Subcutaneous abdominal adipose tissue (tissue), 5 donors: ENCODE results near the gene SCYGR1.

Source experiments
- H3K27ac ChIP-seq: one replicate; pipeline ENCODE4 v1.7.0; 2013; ENCODE audit warnings: low read depth, mild to moderate bottlenecking, inconsistent platforms, low read length, moderate library complexity
- H3K27me3 ChIP-seq, 5 donors: one replicate each; pipeline ENCODE4 v1.7.0; 2013; ENCODE audit warnings: low read length in 5 of 5, inconsistent platforms in 1 of 5; ENCODE audit not compliant: control insufficient read depth in 5 of 5, insufficient read depth in 4 of 5
- H3K36me3 ChIP-seq, 5 donors: one replicate each; pipeline ENCODE4 v1.7.0; 2013; ENCODE audit warnings: low read length in 5 of 5; ENCODE audit not compliant: control insufficient read depth in 5 of 5, insufficient read depth in 5 of 5
- H3K4me1 ChIP-seq, 5 donors: one replicate each; pipeline ENCODE4 v1.7.0; 2013; ENCODE audit warnings: low read length in 5 of 5, mild to moderate bottlenecking in 3 of 5, moderate library complexity in 1 of 5; ENCODE audit not compliant: control insufficient read depth in 5 of 5, insufficient read depth in 5 of 5
- H3K4me3 ChIP-seq, 5 donors: one replicate each; pipeline ENCODE4 v1.7.0; 2013; ENCODE audit warnings: low read length in 5 of 5, low read depth in 1 of 5
- H3K9ac ChIP-seq, 5 donors: one replicate each; pipeline ENCODE4 v1.7.0; 2013; ENCODE audit warnings: low read length in 5 of 5, mild to moderate bottlenecking in 4 of 5, moderate library complexity in 3 of 5
- H3K9me3 ChIP-seq, 5 donors: one replicate each; pipeline ENCODE4 v1.7.0; 2013; ENCODE audit warnings: low read length in 5 of 5; ENCODE audit not compliant: control insufficient read depth in 5 of 5
- donor health status: healthy.
- donor health status: healthy.
- donor health status: healthy.
- donor health status: healthy.
- donor health status: healthy.

SCYGR1 gene

DNA sequence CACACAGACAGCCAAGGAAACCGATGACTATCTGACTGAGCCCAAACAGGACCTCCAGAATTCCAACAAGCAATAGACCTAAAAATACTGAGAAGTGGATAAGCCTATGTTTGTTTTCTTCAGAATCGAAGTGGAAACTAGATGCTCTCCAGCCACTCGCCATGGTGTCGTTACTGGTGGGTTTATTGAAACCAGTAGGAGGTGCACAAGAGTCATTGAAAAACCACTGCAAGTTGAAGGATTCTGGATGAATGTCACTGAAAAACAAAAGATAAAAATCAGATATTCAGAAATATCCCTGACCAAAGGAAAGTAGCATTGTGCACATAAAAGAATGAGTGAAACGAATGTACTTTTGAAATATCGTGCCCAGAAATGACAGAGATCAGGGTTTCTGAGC, 24.0 kb downstream of the SCYGR1 start:
- Histone ChIP-seq H3K9me3 (no peaks in the 10 kb centered on the region), H3K4me1 (peaks cover 0 to 24% (median 9%) of the 10 kb centered on the region in 5 donors), H3K4me3 (no peak overlapping the region), H3K36me3 (peaks cover 6 to 21% (median 15%) of the 10 kb centered on the region in 5 donors), H3K9ac (no peak overlapping the region), H3K27me3 (no peaks in the 10 kb centered on the region), H3K27ac (no peak overlapping the region)

DNA sequence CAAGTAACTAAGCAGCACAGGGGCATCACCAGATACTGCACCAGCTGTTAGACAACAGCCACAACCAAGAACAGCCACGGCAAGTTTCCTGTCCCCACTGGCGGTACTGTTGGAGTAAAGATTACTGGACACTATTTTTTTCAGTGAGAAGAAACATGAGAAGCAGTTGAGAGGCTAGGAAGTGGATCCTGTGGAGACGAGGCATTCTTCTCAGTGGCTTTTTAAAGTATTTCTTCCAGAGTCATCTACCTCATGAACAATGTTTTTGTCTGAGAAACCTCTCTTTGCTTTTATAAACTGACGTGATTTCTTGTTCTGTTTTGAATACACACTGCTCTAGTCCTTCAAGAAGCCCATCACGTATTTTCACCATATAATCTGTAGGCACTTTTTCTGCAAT, 27.4 kb downstream of the SCYGR1 start:
- Histone ChIP-seq H3K4me3 (no peak overlapping the region), H3K4me1 (peaks cover 0 to 8% (median 0%) of the 10 kb centered on the region in 5 donors), H3K36me3 (peaks cover 29 to 54% (median 42%) of the 10 kb centered on the region in 5 donors), H3K9ac (no peak overlapping the region), H3K27ac (no peak overlapping the region), H3K27me3 (no peaks in the 10 kb centered on the region), H3K9me3 (no peaks in the 10 kb centered on the region)

DNA sequence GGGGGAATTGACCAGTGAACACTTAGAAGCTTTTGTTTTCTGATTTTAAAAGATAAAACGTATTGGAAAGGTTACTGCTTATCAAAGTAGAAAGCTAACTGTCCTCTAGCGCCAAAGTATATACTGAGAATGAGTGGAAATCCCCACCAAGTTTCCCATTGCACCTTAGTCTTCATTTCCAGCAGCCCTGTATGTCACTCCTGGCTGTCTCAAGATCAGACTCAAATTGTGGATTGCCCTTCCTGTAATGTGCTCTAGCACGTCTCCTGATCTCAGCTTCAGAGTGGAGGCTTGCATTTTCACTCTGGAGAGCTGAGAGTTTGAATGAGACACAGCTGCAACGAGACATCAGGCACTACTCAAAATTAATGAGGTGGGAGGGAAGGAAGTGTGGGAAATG, 36.1 kb downstream of the SCYGR1 start:
- Histone ChIP-seq H3K4me1 (no peaks in the 10 kb centered on the region), H3K27me3 (no peaks in the 10 kb centered on the region), H3K36me3 (peaks cover 14 to 42% (median 35%) of the 10 kb centered on the region in 5 donors), H3K9me3 (no peaks in the 10 kb centered on the region), H3K4me3 (no peak overlapping the region), H3K27ac (no peak overlapping the region), H3K9ac (no peak overlapping the region)

DNA sequence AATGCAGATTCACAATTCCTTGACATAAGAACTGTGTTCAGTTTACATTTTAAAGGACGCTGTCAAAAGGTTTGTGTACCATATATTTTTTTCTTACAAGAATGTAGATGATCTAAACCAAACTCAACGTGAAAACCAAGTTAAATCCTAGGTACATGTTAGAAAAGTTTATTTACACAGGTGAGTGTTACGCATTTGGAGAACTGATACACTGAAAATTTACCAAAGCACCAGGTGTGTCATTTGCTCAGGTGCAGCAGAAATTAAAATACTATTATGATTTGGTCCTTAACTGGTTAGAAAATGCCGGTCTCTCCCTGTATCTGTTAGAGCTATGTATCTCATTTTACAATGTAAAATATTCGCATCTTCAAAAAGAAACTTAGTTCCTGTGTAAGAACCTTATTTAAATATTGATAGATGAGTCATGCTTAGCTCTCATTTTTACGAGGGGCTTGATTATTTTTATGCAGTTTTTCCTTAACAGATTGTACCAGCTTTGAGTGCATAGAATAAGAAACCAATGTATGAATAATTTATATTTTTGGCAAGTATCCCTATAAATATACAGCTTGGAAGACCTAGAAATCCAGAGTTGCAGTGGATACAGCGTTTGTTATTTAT, 37.6 kb downstream of the SCYGR1 start:
- no peaks in the 10 kb centered on the region for H3K27me3 ChIP-seq
- H3K9me3 ChIP-seq = no peaks in the 10 kb centered on the region
- H3K27ac ChIP-seq = no peak overlapping the region
- no peak overlapping the region for H3K9ac ChIP-seq
- H3K36me3 ChIP-seq = peaks cover 7 to 34% (median 27%) of the 10 kb centered on the region in 5 donors
- H3K4me1 ChIP-seq = no peaks in the 10 kb centered on the region
- H3K4me3 ChIP-seq = no peak overlapping the region

DNA sequence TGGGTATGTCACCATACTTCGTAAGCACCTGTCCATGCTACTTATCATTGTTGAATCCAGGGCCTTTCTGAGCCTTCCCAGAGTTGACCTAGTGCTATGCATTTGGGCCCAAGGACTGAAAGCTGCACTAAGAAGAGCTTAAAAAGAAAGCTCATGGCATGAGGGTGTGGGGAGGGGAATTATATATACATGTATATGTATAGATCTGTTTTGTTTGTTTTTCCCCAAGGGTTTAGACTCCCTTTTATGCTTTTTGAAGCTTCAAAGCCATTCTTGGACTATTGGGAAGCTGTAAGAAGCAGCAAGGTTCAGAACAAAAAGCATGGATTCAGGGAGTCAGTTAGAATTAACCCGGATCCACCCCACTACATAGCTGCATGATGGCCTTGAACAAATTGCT, 39.4 kb downstream of the SCYGR1 start:
- H3K4me3 ChIP-seq = no peak overlapping the region
- no peak overlapping the region for H3K27ac ChIP-seq
- H3K9me3 ChIP-seq = no peaks in the 10 kb centered on the region
- H3K9ac ChIP-seq = no peak overlapping the region
- H3K4me1 ChIP-seq = no peaks in the 10 kb centered on the region
- H3K27me3 ChIP-seq = no peaks in the 10 kb centered on the region
- H3K36me3 ChIP-seq = peaks cover 10 to 34% (median 26%) of the 10 kb centered on the region in 5 donors

DNA sequence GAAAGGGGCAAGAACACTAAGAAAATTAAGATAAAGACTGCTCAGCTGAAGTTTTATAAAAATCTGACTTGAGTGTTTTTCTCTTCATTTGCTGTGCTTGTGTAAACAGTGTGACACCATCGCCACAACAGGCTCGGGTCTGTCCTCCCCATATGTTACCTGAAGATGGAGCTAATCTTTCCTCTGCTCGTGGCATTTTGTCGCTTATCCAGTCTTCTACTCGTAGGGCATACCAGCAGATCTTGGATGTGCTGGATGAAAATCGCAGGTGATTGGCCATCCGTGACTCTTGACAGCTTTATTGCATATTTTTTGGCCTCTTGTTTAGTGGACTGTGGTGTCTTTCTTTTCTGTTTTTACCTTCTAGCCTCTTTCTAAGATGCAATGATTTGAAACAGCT, 40.6 kb downstream of the SCYGR1 start:
- H3K9ac ChIP-seq = no peak overlapping the region
- peaks cover 17 to 37% (median 22%) of the 10 kb centered on the region in 5 donors for H3K36me3 ChIP-seq
- no peaks in the 10 kb centered on the region for H3K27me3 ChIP-seq
- no peak overlapping the region for H3K4me3 ChIP-seq
- H3K9me3 ChIP-seq = no peaks in the 10 kb centered on the region
- H3K4me1 ChIP-seq = no peaks in the 10 kb centered on the region
- no peak overlapping the region for H3K27ac ChIP-seq

DNA sequence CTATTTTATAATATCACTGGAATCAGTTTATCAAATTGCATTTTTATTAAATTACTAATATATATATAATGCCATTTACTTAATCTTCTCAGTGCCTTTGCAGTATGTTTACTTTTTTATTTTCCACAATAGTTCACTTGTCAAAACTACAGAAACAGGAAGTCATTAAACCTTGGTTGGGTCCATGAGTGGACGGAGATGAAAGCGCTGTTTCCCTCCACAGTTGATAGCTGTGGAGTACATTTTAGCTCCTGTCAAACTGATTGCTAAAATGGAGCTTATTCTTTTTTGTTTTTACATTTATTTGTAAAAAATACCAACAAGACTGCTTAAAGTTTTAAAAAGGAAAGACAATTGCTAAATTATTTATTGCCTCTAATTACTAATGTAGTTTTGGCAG, 43.5 kb downstream of the SCYGR1 start:
- Histone ChIP-seq H3K9me3 (no peaks in the 10 kb centered on the region), H3K27me3 (no peaks in the 10 kb centered on the region), H3K27ac (no peak overlapping the region), H3K9ac (no peak overlapping the region), H3K4me1 (no peaks in the 10 kb centered on the region), H3K4me3 (no peak overlapping the region), H3K36me3 (peaks cover 17 to 49% (median 33%) of the 10 kb centered on the region in 5 donors)

DNA sequence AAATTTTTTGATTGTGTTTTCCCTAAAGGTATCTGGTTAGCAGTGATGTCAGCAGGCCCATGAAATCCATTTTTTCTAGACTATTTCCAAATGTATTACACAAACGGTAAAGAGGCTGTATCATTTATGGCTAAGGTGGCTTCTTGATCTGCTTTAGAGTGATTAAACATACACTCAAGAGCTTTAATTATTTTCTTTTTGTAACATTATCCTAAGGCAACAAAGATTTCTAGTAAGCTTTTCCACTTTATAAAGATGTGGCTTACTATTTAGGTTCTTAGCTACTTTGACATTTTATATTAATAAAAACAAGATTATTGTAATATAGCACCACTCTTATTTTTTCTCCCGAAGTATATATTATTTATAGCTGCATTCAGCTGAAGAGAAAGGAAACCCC, 46.2 kb downstream of the SCYGR1 start:
- no peak overlapping the region for H3K27ac ChIP-seq
- no peak overlapping the region for H3K4me3 ChIP-seq
- H3K4me1 ChIP-seq = no peaks in the 10 kb centered on the region
- H3K9ac ChIP-seq = no peak overlapping the region
- H3K36me3 ChIP-seq = peaks cover 4 to 38% (median 36%) of the 10 kb centered on the region in 5 donors
- no peaks in the 10 kb centered on the region for H3K27me3 ChIP-seq
- no peaks in the 10 kb centered on the region for H3K9me3 ChIP-seq

DNA sequence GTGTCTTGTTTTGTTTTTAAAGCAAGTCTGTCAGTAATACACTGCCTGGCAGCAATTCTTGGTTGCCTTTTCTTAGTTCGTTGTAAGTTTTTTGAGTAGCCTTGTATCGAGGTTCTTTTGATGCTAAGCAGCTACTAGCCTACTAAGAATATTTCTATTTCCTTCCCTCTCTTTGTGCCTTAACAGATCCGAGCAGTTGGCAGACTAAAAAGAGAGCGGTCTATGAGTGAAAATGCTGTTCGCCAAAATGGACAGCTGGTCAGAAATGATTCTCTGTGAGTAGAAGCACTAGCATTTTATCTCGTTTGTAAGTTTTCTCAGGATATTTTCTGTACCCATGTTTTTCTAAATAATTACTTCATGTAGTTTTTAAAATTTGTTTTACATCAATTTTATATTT, 47.6 kb downstream of the SCYGR1 start:
- Histone ChIP-seq H3K4me3 (no peak overlapping the region), H3K4me1 (no peaks in the 10 kb centered on the region), H3K27me3 (no peaks in the 10 kb centered on the region), H3K36me3 (peaks cover 10 to 46% (median 46%) of the 10 kb centered on the region in 5 donors), H3K27ac (no peak overlapping the region), H3K9me3 (no peaks in the 10 kb centered on the region), H3K9ac (no peak overlapping the region)

DNA sequence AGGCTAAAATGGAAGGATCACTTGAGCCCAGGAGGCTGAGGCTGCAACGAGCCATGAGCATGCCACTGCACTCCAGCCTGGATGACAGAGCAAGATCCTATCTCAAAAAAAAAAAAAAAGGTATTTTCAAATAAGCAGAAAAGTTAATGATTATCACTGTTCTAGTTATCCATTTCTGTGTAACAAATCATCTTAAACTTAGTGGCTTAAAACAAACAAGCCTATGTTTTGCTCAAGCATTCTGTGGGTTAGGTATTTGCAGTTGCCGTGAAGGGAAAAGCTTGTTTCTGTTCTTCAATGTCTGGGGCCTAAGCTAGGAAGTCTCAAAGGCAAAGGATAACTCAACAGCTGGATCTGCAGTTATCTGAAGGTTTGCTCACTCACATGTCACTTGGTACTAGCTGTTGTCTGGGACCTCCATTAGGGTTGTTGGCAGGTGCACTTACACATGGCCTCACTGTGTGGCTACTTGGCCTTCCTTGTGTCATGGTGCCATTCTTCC, 48.6 kb downstream of the SCYGR1 start:
- Histone ChIP-seq H3K27me3 (no peaks in the 10 kb centered on the region), H3K36me3 (peaks cover 13 to 54% (median 51%) of the 10 kb centered on the region in 5 donors), H3K4me3 (no peak overlapping the region), H3K9ac (no peak overlapping the region), H3K9me3 (no peaks in the 10 kb centered on the region), H3K27ac (no peak overlapping the region), H3K4me1 (no peaks in the 10 kb centered on the region)
